SK-N-MC (cell line): Measurements from ENCODE around the gene TRIM58.

Experiments
- EZH2 ChIP-seq: fragments of 200-600 bp; sonication (generic); IDR thresholded peaks from one replicate; pipeline ENCODE4 v1.6.1; 2017; ENCODE audit warnings: antibody characterized with exemption
- POLR2AphosphoS5 ChIP-seq: IDR thresholded peaks from 2 replicates; pipeline ENCODE4 v1.6.1; 2012; ENCODE audit warnings: mild to moderate bottlenecking, low read depth, low read length, borderline replicate concordance

- TF ChIP-seq EZH2: no peak
- no peak for TF ChIP-seq POLR2AphosphoS5
Measured at GRCh38 chr1:247905910-247906503, 49.0 kb downstream of the TRIM58 start.
